HepG2 (cell line): ENCODE results near the gene FAM72C.
"Not testable (repeated sequence)": the region's sequence is repeated elsewhere in the genome, so short reads cannot be mapped to it uniquely, and the experiment has no call there.

ENCODE experiments used
- FOXM1 ChIP-seq: sonication (generic); formaldehyde crosslinking; IDR thresholded peaks from 2 replicates; pipeline ENCODE4 v1.5.0; 2020; ENCODE audit warnings: missing genetic modification reagents
- GABPA ChIP-seq, 2 experiments: IDR thresholded peaks; 2 replicates each; pipeline ENCODE4 v1.6.1; 2011 to 2016; ENCODE audit warnings: low read depth in 2 of 2, low read length in 1 of 2, missing biosample characterization in 1 of 2, missing genetic modification characterization in 1 of 2
- ZFP91 ChIP-seq: sonication (generic); formaldehyde crosslinking; IDR thresholded peaks from 2 replicates; pipeline ENCODE4 v1.9.0; 2022; ENCODE audit warnings: missing genetic modification reagents, mild to moderate bottlenecking, borderline replicate concordance
- ZNF629 ChIP-seq: sonication (generic); formaldehyde crosslinking; conservative IDR thresholded peaks from 2 replicates; pipeline ENCODE4 v1.5.0; 2020; ENCODE audit warnings: missing genetic modification reagents

DNA sequence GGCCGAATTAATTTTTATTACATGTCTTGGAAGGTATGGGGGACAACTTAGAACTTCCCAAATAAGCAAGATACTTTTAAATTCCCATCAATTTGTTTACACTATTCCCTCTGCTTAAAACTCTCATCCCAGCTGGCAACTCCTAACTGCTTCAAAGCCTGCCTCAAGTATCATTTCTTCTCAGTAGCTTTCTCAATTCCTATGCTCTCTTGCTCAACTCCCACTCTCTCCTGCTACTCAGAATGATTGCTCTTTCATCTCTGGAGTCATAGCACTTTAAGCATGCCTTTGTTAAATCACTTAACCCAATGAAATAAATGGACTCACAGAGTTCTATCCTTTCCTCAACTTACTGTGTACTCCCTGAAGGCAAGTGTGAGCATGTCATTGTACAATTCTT, 18.9 kb downstream of the FAM72C start:
- not testable (repeated sequence) for TF ChIP-seq ZFP91 (CRISPR knock-in tag); FOXM1 (CRISPR knock-in tag); GABPA (IDR thresholded peaks at IDR 0.05; ENCODE audit: low read depth, low read length); GABPA (CRISPR knock-in tag; IDR thresholded peaks at IDR 0.05; ENCODE audit: low read depth); ZNF629 (CRISPR knock-in tag)
